ENCODE results near the gene SLC25A20. TPM values are rescaled to one million over a fixed set of nuclear protein-coding genes. Genes with fewer than 3 reads are reported as not detected.

The SLC25A20 gene
- total and polyA plus RNA-seq, 8 donors = 8.3 to 15.7 (median 10.0) TPM

GRCh38 chr3:48863122-48863521 is 35.6 kb downstream of the SLC25A20 start:
- WGBS, 2 donors = 96 to 97% methylated on average over 3 of the region's 3 CpGs
- no peak overlapping the region for H3K4me3 ChIP-seq
- FAIRE-seq = no peak
- H3K36me3 ChIP-seq = peaks cover 0 to 15% (median 0%) of the 10 kb centered on the region in 3 donors
- no peaks in the 10 kb centered on the region for H3K9me3 ChIP-seq
- intact Hi-C loops (cut with DNase I) = no loop called here
- H3K27me3 ChIP-seq = no peaks in the 10 kb centered on the region
- no peak overlapping the region for H3K27ac ChIP-seq
- TF ChIP-seq CTCF (IDR thresholded peaks at IDR 0.05) = no peak
- no peak for DNase-seq
- no peaks in the 10 kb centered on the region for H3K4me1 ChIP-seq
- no peak for ATAC-seq

- H3K4me1 ChIP-seq = no peaks in the 10 kb centered on the region
- no peak overlapping the region for H3K4me3 ChIP-seq
- H3K9me3 ChIP-seq = no peaks in the 10 kb centered on the region
- H3K27me3 ChIP-seq = no peaks in the 10 kb centered on the region
- ATAC-seq (peak in 1 of 4 donors; percentile 39), FAIRE-seq (no peak), DNase-seq (no peak)
- H3K27ac ChIP-seq = no peak overlapping the region
- H3K36me3 ChIP-seq = peaks cover 0 to 15% (median 0%) of the 10 kb centered on the region in 3 donors
- WGBS, 2 donors = 87 to 95% methylated on average over 2 of the region's 2 CpGs
- intact Hi-C loops (cut with DNase I) = no loop called here
- no peak for TF ChIP-seq CTCF (IDR thresholded peaks at IDR 0.05)
These were observed 39.5 kb downstream of the SLC25A20 start for GRCh38 chr3:48859206-48859605.

GRCh38 chr3:48858709-48859108 is 40.0 kb downstream of the SLC25A20 start:
- no peak for DNase-seq
- H3K27ac ChIP-seq = no peak overlapping the region
- TF ChIP-seq CTCF (IDR thresholded peaks at IDR 0.05) = no peak
- no peaks in the 10 kb centered on the region for H3K9me3 ChIP-seq
- H3K4me1 ChIP-seq = peaks cover 0 to under 1% (median 0%) of the 10 kb centered on the region in 3 donors
- intact Hi-C loops (cut with DNase I) = no loop called here
- H3K4me3 ChIP-seq = no peak overlapping the region
- no peaks in the 10 kb centered on the region for H3K27me3 ChIP-seq
- peaks cover 0 to 15% (median 0%) of the 10 kb centered on the region in 3 donors for H3K36me3 ChIP-seq
- FAIRE-seq = no peak
- 75 to 91% methylated on average over 2 of the region's 2 CpGs for WGBS, 2 donors
- ATAC-seq = no peak

- intact Hi-C loops (cut with DNase I) = no loop called here
- no peak for DNase-seq
These were observed 41.0 kb downstream of the SLC25A20 start for GRCh38 chr3:48857641-48858040.

More at GRCh38 chr3:48857641-48858040, 41.0 kb downstream of the SLC25A20 start:
- H3K4me3 ChIP-seq = no peak overlapping the region
- H3K9me3 ChIP-seq = no peaks in the 10 kb centered on the region
- H3K27me3 ChIP-seq = no peaks in the 10 kb centered on the region
- H3K36me3 ChIP-seq = peaks cover 0 to 15% (median 0%) of the 10 kb centered on the region in 3 donors
- 87 to 90% methylated on average over 2 of the region's 2 CpGs for WGBS, 2 donors
- peaks cover 0 to 3% (median 0%) of the 10 kb centered on the region in 3 donors for H3K4me1 ChIP-seq
- ATAC-seq (no peak), FAIRE-seq (no peak)
- no peak for TF ChIP-seq CTCF (IDR thresholded peaks at IDR 0.05)
- H3K27ac ChIP-seq = no peak overlapping the region

All from pancreas (tissue), 10 donors.